Loucy (cell line): Measurements from ENCODE around the gene PPHLN1.
A peak's percentile ranks its signal among the peaks of the same experiment; 100 is the strongest.

Experiments
- H2AFZ ChIP-seq: fragments of 200-600 bp; sonication (generic); 2 replicates; pipeline ENCODE4 v1.6.0; 2016; ENCODE audit warnings: antibody characterized with exemption, mild to moderate bottlenecking, low read length, moderate library complexity
- H3F3A ChIP-seq: fragments of 200-600 bp; 2 replicates; pipeline ENCODE4 v1.6.0; 2016; ENCODE audit warnings: antibody characterized with exemption, low read depth, mild to moderate bottlenecking
- H3K27me3 ChIP-seq: fragments of 200-600 bp; sonication (generic); 2 replicates; pipeline ENCODE4 v1.6.1; 2014; ENCODE audit warnings: low read length, mild to moderate bottlenecking; ENCODE audit not compliant: insufficient read depth, poor library complexity, severe bottlenecking
- H3K36me3 ChIP-seq: fragments of 200-600 bp; sonication (generic); 2 replicates; pipeline ENCODE4 v1.6.1; 2016; ENCODE audit warnings: low read length; ENCODE audit not compliant: insufficient read depth
- H3K4me1 ChIP-seq: fragments of 200-600 bp; sonication (generic); 2 replicates; pipeline ENCODE4 v1.5.1; 2014; ENCODE audit warnings: low read length, mild to moderate bottlenecking; ENCODE audit not compliant: insufficient read depth, poor library complexity, severe bottlenecking
- H3K4me2 ChIP-seq: fragments of 200-600 bp; sonication (generic); 2 replicates; pipeline ENCODE4 v1.6.0; 2014; ENCODE audit warnings: antibody characterized with exemption, low read length, low read depth, mild to moderate bottlenecking; ENCODE audit not compliant: poor library complexity, severe bottlenecking
- H3K4me3 ChIP-seq: fragments of 200-600 bp; sonication (generic); 2 replicates; pipeline ENCODE4 v1.5.1; 2014; ENCODE audit warnings: low read length, mild to moderate bottlenecking, mixed read lengths; ENCODE audit not compliant: poor library complexity, severe bottlenecking
- H3K79me2 ChIP-seq: fragments of 200-600 bp; sonication (generic); 2 replicates; pipeline ENCODE4 v1.6.1; 2014; ENCODE audit warnings: low read length; ENCODE audit not compliant: insufficient read depth
- H3K9ac ChIP-seq: fragments of 200-600 bp; sonication (generic); 2 replicates; pipeline ENCODE4 v1.6.0; 2014; ENCODE audit warnings: mild to moderate bottlenecking, low read depth, low read length, moderate library complexity; ENCODE audit not compliant: poor library complexity, severe bottlenecking
- H3K9me2 ChIP-seq: fragments of 200-600 bp; sonication (generic); replicated peaks from 2 replicates; pipeline ENCODE4 v1.6.1; 2016; ENCODE audit warnings: low read depth, low read length, mixed read lengths
- H3K9me3 ChIP-seq: fragments of 200-600 bp; sonication (generic); 2 replicates; pipeline ENCODE4 v1.6.1; 2014; ENCODE audit warnings: mild to moderate bottlenecking, antibody characterized with exemption, low read length, low read depth; ENCODE audit not compliant: insufficient read depth
- H4K20me1 ChIP-seq: fragments of 200-600 bp; sonication (generic); 2 replicates; pipeline ENCODE4 v1.6.0; 2014; ENCODE audit warnings: antibody characterized with exemption, low read length, mild to moderate bottlenecking; ENCODE audit not compliant: insufficient read depth, poor library complexity, severe bottlenecking
- CTCF ChIP-seq: fragments of 200-600 bp; sonication (generic); conservative IDR thresholded peaks from 2 replicates; pipeline ENCODE4 v1.5.1; 2014; ENCODE audit warnings: mild to moderate bottlenecking, antibody characterized with exemption, low read length
- EZH2phosphoT487 ChIP-seq: fragments of 200-600 bp; IDR thresholded peaks from 2 replicates; pipeline ENCODE4 v1.6.1; 2018; ENCODE audit warnings: antibody characterized with exemption, mild to moderate bottlenecking, moderate library complexity, borderline replicate concordance

Gene PPHLN1

GRCh38 chr12:42462486-42462885 lies 136.5 kb downstream of the PPHLN1 start:
- H2AFZ ChIP-seq: no peak overlapping the region
- no peaks in the 10 kb centered on the region for H3K36me3 ChIP-seq
- no peaks in the 10 kb centered on the region for H3K9me2 ChIP-seq
- TF ChIP-seq CTCF (no peak), EZH2phosphoT487 (no peak)
- H3K4me3 ChIP-seq: no peak overlapping the region
- no peak overlapping the region for H3K4me2 ChIP-seq
- no peaks in the 10 kb centered on the region for H3K27me3 ChIP-seq
- H3K9ac ChIP-seq: no peak overlapping the region
- H3K9me3 ChIP-seq: no peaks in the 10 kb centered on the region
- no peaks in the 10 kb centered on the region for H3K4me1 ChIP-seq
- H3K79me2 ChIP-seq: no peaks in the 10 kb centered on the region
- no peaks in the 10 kb centered on the region for H3F3A ChIP-seq
- H4K20me1 ChIP-seq: no peaks in the 10 kb centered on the region

GRCh38 chr12:42463671-42464070 lies 137.7 kb downstream of the PPHLN1 start:
- H3K36me3 ChIP-seq: no peaks in the 10 kb centered on the region

GRCh38 chr12:42468341-42468821 lies 142.4 kb downstream of the PPHLN1 start:
- peak overlapping the region; percentile 6 for H3K9ac ChIP-seq

More at GRCh38 chr12:42463671-42464070, 137.7 kb downstream of the PPHLN1 start:
- Histone ChIP-seq H2AFZ (no peak overlapping the region), H4K20me1 (no peaks in the 10 kb centered on the region), H3K9ac (no peak overlapping the region), H3K9me3 (no peaks in the 10 kb centered on the region), H3K4me3 (no peak overlapping the region), H3K27me3 (no peaks in the 10 kb centered on the region), H3K9me2 (no peaks in the 10 kb centered on the region), H3K4me2 (no peak overlapping the region), H3K79me2 (no peaks in the 10 kb centered on the region), H3K4me1 (peaks cover 6% of the 10 kb centered on the region), H3F3A (no peaks in the 10 kb centered on the region)
- no peak for TF ChIP-seq CTCF
- TF ChIP-seq EZH2phosphoT487: no peak

More at GRCh38 chr12:42468341-42468821, 142.4 kb downstream of the PPHLN1 start:
- TF ChIP-seq EZH2phosphoT487: no peak
- no peak for TF ChIP-seq CTCF
- Histone ChIP-seq H3K9me2 (no peaks in the 10 kb centered on the region), H2AFZ (no peak overlapping the region; the same call in 1 of the 2 replicates), H3K27me3 (no peaks in the 10 kb centered on the region), H4K20me1 (no peaks in the 10 kb centered on the region), H3K79me2 (no peaks in the 10 kb centered on the region), H3K9me3 (no peaks in the 10 kb centered on the region), H3K4me1 (peaks cover 21% of the 10 kb centered on the region), H3K36me3 (no peaks in the 10 kb centered on the region), H3K4me2 (peak overlapping the region; percentile 38), H3K4me3 (no peak overlapping the region), H3F3A (no peaks in the 10 kb centered on the region)
